Thyroid gland (tissue), 4 donors: ENCODE data around the gene SEMG2.

Experiments
- CTCF ChIP-seq, 6 experiments: fragments of 200-600 bp in 3 of 6; fragments of 450-650 bp in 3 of 6; sonication (generic) in 3 of 6; IDR thresholded peaks; one replicate each; pipeline ENCODE4 v1.5.1; 2016 to 2019; ENCODE audit warnings: antibody characterized with exemption in 6 of 6, mild to moderate bottlenecking in 2 of 6, inconsistent platforms in 1 of 6, moderate library complexity in 1 of 6
- POLR2A ChIP-seq, 2 donors: fragments of 450-650 bp; IDR thresholded peaks; one replicate each; pipeline ENCODE4 v1.6.1; 2017; ENCODE audit warnings: antibody characterized with exemption in 2 of 2, mild to moderate bottlenecking in 2 of 2, moderate library complexity in 1 of 2

- TF ChIP-seq CTCF (IDR thresholded peaks at IDR 0.05) = no peak
- TF ChIP-seq POLR2A (IDR thresholded peaks at IDR 0.05) = no peak
Observed at GRCh38 chr20:45268531-45268930, 47.4 kb downstream of the SEMG2 start.
